ENCODE measurements around the gene TREML4. TPM values are rescaled to one million over a fixed set of nuclear protein-coding genes. Genes with fewer than 3 reads are reported as not detected.

The TREML4 gene
- total and polyA plus RNA-seq, 12 donors = 0.04 TPM; not detected in 11

GRCh38 chr6:41247288-41247865, 19.2 kb downstream of the TREML4 start:
- ATAC-seq (no peak), DNase-seq (no peak)
- WGBS, 2 donors = 71 to 72% methylated on average over 9 of the region's 9 CpGs
- H3K4me1 ChIP-seq = no peaks in the 10 kb centered on the region
- TF ChIP-seq CTCF (IDR thresholded peaks at IDR 0.05) = no peak
- H3K9me3 ChIP-seq = peaks cover 0 to 3% (median 0%) of the 10 kb centered on the region in 11 donors
- H3K27me3 ChIP-seq = peaks cover 0 to 9% (median 4%) of the 10 kb centered on the region in 7 donors
- H3K27ac ChIP-seq = no peak overlapping the region
- H3K36me3 ChIP-seq = no peaks in the 10 kb centered on the region
- H3K4me3 ChIP-seq = no peak overlapping the region
- intact Hi-C loops (cut with DNase I) = no loop called here

- DNase-seq (no peak), ATAC-seq (no peak)
- intact Hi-C loops (cut with DNase I) = no loop called here
- Histone ChIP-seq H3K27me3 (peaks cover 0 to 9% (median 3%) of the 10 kb centered on the region in 7 donors), H3K4me1 (no peaks in the 10 kb centered on the region), H3K36me3 (no peaks in the 10 kb centered on the region), H3K9me3 (peaks cover 0 to 3% (median 0%) of the 10 kb centered on the region in 11 donors), H3K27ac (no peak overlapping the region), H3K4me3 (no peak overlapping the region)
- 78 to 84% methylated on average over 7 of the region's 7 CpGs for WGBS, 2 donors
- no peak for TF ChIP-seq CTCF (IDR thresholded peaks at IDR 0.05)
Observed at GRCh38 chr6:41247882-41248705, 19.9 kb downstream of the TREML4 start.

- Histone ChIP-seq H3K9me3 (peaks cover 0 to 1% (median 0%) of the 10 kb centered on the region in 11 donors), H3K4me1 (peaks cover 0 to 6% (median 0%) of the 10 kb centered on the region in 9 donors), H3K36me3 (no peaks in the 10 kb centered on the region), H3K27ac (no peak overlapping the region), H3K27me3 (peaks cover 0 to 9% (median 2%) of the 10 kb centered on the region in 7 donors), H3K4me3 (no peak overlapping the region)
- ATAC-seq (no peak), DNase-seq (no peak)
- intact Hi-C loops (cut with DNase I) = no loop called here
- TF ChIP-seq CTCF (IDR thresholded peaks at IDR 0.05) = no peak
- WGBS, 2 donors = 59 to 62% methylated on average over 3 of the region's 3 CpGs
Observed at GRCh38 chr6:41252401-41253169, 24.4 kb downstream of the TREML4 start.

GRCh38 chr6:41255110-41255509, 27.0 kb downstream of the TREML4 start:
- no peak for TF ChIP-seq CTCF (IDR thresholded peaks at IDR 0.05)
- intact Hi-C loops (cut with DNase I) = no loop called here
- Histone ChIP-seq H3K4me3 (no peak overlapping the region), H3K36me3 (no peaks in the 10 kb centered on the region), H3K9me3 (peaks cover 0 to 14% (median 0%) of the 10 kb centered on the region in 11 donors), H3K4me1 (peaks cover 0 to 6% (median 0%) of the 10 kb centered on the region in 9 donors), H3K27me3 (peaks cover 0 to 9% (median 0%) of the 10 kb centered on the region in 7 donors), H3K27ac (no peak overlapping the region)
- DNase-seq = no peak
- ATAC-seq = no peak
